ENCODE results near the gene CCDC120.

- TF ChIP-seq, protein P1, sequence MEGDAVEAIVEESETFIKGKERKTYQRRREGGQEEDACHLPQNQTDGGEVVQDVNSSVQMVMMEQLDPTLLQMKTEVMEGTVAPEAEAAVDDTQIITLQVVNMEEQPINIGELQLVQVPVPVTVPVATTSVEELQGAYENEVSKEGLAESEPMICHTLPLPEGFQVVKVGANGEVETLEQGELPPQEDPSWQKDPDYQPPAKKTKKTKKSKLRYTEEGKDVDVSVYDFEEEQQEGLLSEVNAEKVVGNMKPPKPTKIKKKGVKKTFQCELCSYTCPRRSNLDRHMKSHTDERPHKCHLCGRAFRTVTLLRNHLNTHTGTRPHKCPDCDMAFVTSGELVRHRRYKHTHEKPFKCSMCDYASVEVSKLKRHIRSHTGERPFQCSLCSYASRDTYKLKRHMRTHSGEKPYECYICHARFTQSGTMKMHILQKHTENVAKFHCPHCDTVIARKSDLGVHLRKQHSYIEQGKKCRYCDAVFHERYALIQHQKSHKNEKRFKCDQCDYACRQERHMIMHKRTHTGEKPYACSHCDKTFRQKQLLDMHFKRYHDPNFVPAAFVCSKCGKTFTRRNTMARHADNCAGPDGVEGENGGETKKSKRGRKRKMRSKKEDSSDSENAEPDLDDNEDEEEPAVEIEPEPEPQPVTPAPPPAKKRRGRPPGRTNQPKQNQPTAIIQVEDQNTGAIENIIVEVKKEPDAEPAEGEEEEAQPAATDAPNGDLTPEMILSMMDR (IDR thresholded peaks at IDR 0.05 in 4 of 5, conservative IDR thresholded peaks at IDR 0.05 in 1 of 5), result no peak
- TF ChIP-seq POLR2A (IDR thresholded peaks at IDR 0.05), result no peak
Measured at GRCh38 chrX:49110417-49110816, 51.6 kb downstream of the CCDC120 start.

Data from gastrocnemius medialis (tissue), 4 donors.